IMR-90 (cell line): ENCODE results near the gene STAB1. TPM values are rescaled to one million over a fixed set of nuclear protein-coding genes. Genes with fewer than 3 reads are reported as not detected.

ENCODE experiments used
- ATAC-seq: fragments of 200-7000 bp; cut with Tn5 transposase; 2 replicates; pipeline ENCODE4 v1.9.1; 2020; ENCODE audit warnings: low read depth, mild to moderate bottlenecking, moderate library complexity
- BruUV-seq: library from RNA; stranded (reverse); fragments of 400-500 nt; replicated peaks from 2 replicates; lab custom pipeline; 2021; lab: Mats Ljungman, UMichigan
- CTCF ChIA-PET: fragments of 300-600 bp; formaldehyde crosslinking; extraction: SDS; loops from one replicate; lab custom pipeline; 2021; ENCODE audit warnings: antibody characterized with exemption; lab: Yijun Ruan, JAX
- POLR2A ChIA-PET: fragments of 300-600 bp; sonication (Branson Sonifier 250); formaldehyde crosslinking; loops from one replicate; lab custom pipeline; 2022; ENCODE audit warnings: antibody characterized with exemption; ENCODE audit not compliant: unreplicated experiment; lab: Charles Lee
- DNase-seq: peaks from one replicate; pipeline ENCODE4 v3.0.0; 2013
- H2AFZ ChIP-seq: replicated peaks from 2 replicates; pipeline ENCODE3; 2013; ENCODE audit warnings: low read length, mild to moderate bottlenecking; ENCODE audit not compliant: poor library complexity
- H2AK5ac ChIP-seq: 2 replicates; pipeline ENCODE4 v1.6.1; 2013; ENCODE audit warnings: low read depth, low read length, inconsistent platforms
- H2AK9ac ChIP-seq: replicated peaks from 2 replicates; pipeline ENCODE3; 2013; ENCODE audit warnings: mild to moderate bottlenecking, low read depth, low read length, moderate library complexity; ENCODE audit not compliant: poor library complexity
- H2BK120ac ChIP-seq: 2 replicates; pipeline ENCODE4 v1.6.1; 2013; ENCODE audit warnings: low read depth, low read length, inconsistent platforms
- H2BK15ac ChIP-seq: 3 replicates; pipeline ENCODE4 v1.6.1; 2013; ENCODE audit warnings: low read depth, low read length, inconsistent platforms
- H2BK20ac ChIP-seq: 2 replicates; pipeline ENCODE4 v1.6.1; 2013; ENCODE audit warnings: low read depth, mild to moderate bottlenecking, inconsistent platforms, low read length, moderate library complexity
- H2BK5ac ChIP-seq: 2 replicates; pipeline ENCODE4 v1.6.1; 2013; ENCODE audit warnings: mild to moderate bottlenecking, low read depth, low read length, inconsistent platforms; ENCODE audit not compliant: poor library complexity, severe bottlenecking
- H3K14ac ChIP-seq: replicated peaks from 2 replicates; pipeline ENCODE4 v1.6.1; 2013; ENCODE audit warnings: low read depth, low read length, inconsistent platforms
- H3K18ac ChIP-seq: 2 replicates; pipeline ENCODE4 v1.6.1; 2013; ENCODE audit warnings: low read depth, low read length, control low read depth
- H3K23ac ChIP-seq: 2 replicates; pipeline ENCODE4 v1.6.1; 2013; ENCODE audit warnings: low read depth, low read length, inconsistent platforms
- H3K27ac ChIP-seq: 2 replicates; pipeline ENCODE4 v1.5.1; 2013; ENCODE audit warnings: mild to moderate bottlenecking, control low read depth, low read length; ENCODE audit not compliant: insufficient read depth
- H3K27me3 ChIP-seq: 2 replicates; pipeline ENCODE4 v1.6.1; 2013; ENCODE audit warnings: low read length; ENCODE audit not compliant: control insufficient read depth, insufficient read depth
- H3K36me3 ChIP-seq: 2 replicates; pipeline ENCODE4 v1.6.1; 2013; ENCODE audit warnings: low read length, mixed read lengths; ENCODE audit not compliant: control insufficient read depth, insufficient read depth
- H3K4ac ChIP-seq: 2 replicates; pipeline ENCODE4 v1.6.1; 2013; ENCODE audit warnings: low read depth, low read length, inconsistent platforms
- H3K4me1 ChIP-seq: 2 replicates; pipeline ENCODE4 v1.6.1; 2013; ENCODE audit warnings: low read length, mixed read lengths; ENCODE audit not compliant: control insufficient read depth, insufficient read depth
- H3K4me2 ChIP-seq: 2 replicates; pipeline ENCODE4 v1.6.1; 2013; ENCODE audit warnings: low read depth, mild to moderate bottlenecking, control low read depth, low read length, moderate library complexity
- H3K4me3 ChIP-seq: 2 replicates; pipeline ENCODE4 v1.5.1; 2013; ENCODE audit warnings: low read depth, mild to moderate bottlenecking, control low read depth, low read length, moderate library complexity; ENCODE audit not compliant: insufficient read depth
- H3K56ac ChIP-seq: 2 replicates; pipeline ENCODE4 v1.6.1; 2013; ENCODE audit warnings: low read length, inconsistent platforms; ENCODE audit not compliant: insufficient read depth; ENCODE audit errors: extremely low read depth
- H3K79me1 ChIP-seq, 2 experiments: 2 replicates each; pipeline ENCODE4 v1.6.1; 2013; ENCODE audit warnings: low read length in 2 of 2, inconsistent platforms in 1 of 2, low read depth in 1 of 2
- H3K9ac ChIP-seq: 2 replicates; pipeline ENCODE4 v1.6.1; 2013; ENCODE audit warnings: low read depth, low read length, control low read depth
- H3K9me1 ChIP-seq: 2 replicates; pipeline ENCODE4 v1.6.1; 2013; ENCODE audit warnings: low read length, inconsistent platforms; ENCODE audit not compliant: insufficient read depth
- H3K9me3 ChIP-seq: 2 replicates; pipeline ENCODE4 v1.6.1; 2013; ENCODE audit warnings: low read length; ENCODE audit not compliant: control insufficient read depth, insufficient read depth
- H4K20me1 ChIP-seq: 2 replicates; pipeline ENCODE4 v1.6.1; 2013; ENCODE audit warnings: low read length, inconsistent platforms; ENCODE audit not compliant: insufficient read depth
- H4K5ac ChIP-seq: 2 replicates; pipeline ENCODE4 v1.6.1; 2013; ENCODE audit warnings: mild to moderate bottlenecking, low read depth, low read length, control low read depth
- H4K8ac ChIP-seq, 2 experiments: 2 replicates each; pipeline ENCODE4 v1.6.1; 2013; ENCODE audit warnings: low read depth in 2 of 2, low read length in 2 of 2, control low read depth in 1 of 2, inconsistent platforms in 1 of 2
- H4K91ac ChIP-seq: 2 replicates; pipeline ENCODE4 v1.6.1; 2013; ENCODE audit warnings: low read depth, low read length, inconsistent platforms; ENCODE audit not compliant: insufficient read depth
- CEBPB ChIP-seq: IDR thresholded peaks from 2 replicates; pipeline ENCODE4 v1.6.1; 2012; ENCODE audit warnings: low read depth, low read length, improper control_type of control experiment
- CHD1 ChIP-seq: IDR thresholded peaks from 2 replicates; pipeline ENCODE4 v1.6.1; 2012; ENCODE audit warnings: low read depth, low read length, improper control_type of control experiment
- MAFK ChIP-seq: IDR thresholded peaks from 2 replicates; pipeline ENCODE4 v1.6.1; 2012; ENCODE audit warnings: low read depth, low read length, improper control_type of control experiment
- WGBS, 2 experiments: methylation state at CpG; one replicate each; pipeline versions ENCODE4 v1.1.5 to v1.1.7; 2013; ENCODE audit warnings: missing lambda C conversion rate in 2 of 2; ENCODE audit not compliant: insufficient read length in 1 of 2; ENCODE audit errors: extremely low coverage in 2 of 2; 5-methylcytosine and 5-hydroxymethylcytosine counted together
- dilution Hi-C: fragments of 300-500 bp; cut with HindIII; formaldehyde crosslinking; loops from one replicate; pipeline ENCODE4 v1.14.3; 2018; ENCODE audit warnings: low sequenced_read_pairs; ENCODE audit not compliant: unreplicated experiment
- in situ Hi-C: fragments of 300-500 bp; cut with MboI; formaldehyde crosslinking; loops from 3 replicates; pipeline ENCODE4 v1.14.3; 2019; ENCODE audit warnings: low sequenced_read_pairs, inconsistent platforms, mixed read lengths
- intact Hi-C: fragments of 100-400 bp; cut with micrococcal nuclease; formaldehyde crosslinking; loops from 2 replicates; pipeline ENCODE4 v1.10.0; 2022
- polyA plus RNA-seq, 3 experiments: library from polyadenylated mRNA; depleted of rRNA; stranded (reverse); fragments of >200 nt; gene quantifications; 2 replicates each; pipeline ENCODE4 v1.2.3, GENCODE V29; 2012; ENCODE audit warnings: low replicate concordance in 1 of 3
- total RNA-seq: library from RNA; depleted of rRNA; stranded (reverse); fragments of >200 nt; gene quantifications from 2 replicates; pipeline ENCODE4 v1.2.3, GENCODE V29; 2012

STAB1 gene
- total and polyA plus RNA-seq, 2 of the 4 experiments (the other 2 are of a cell fraction): not detected

DNA sequence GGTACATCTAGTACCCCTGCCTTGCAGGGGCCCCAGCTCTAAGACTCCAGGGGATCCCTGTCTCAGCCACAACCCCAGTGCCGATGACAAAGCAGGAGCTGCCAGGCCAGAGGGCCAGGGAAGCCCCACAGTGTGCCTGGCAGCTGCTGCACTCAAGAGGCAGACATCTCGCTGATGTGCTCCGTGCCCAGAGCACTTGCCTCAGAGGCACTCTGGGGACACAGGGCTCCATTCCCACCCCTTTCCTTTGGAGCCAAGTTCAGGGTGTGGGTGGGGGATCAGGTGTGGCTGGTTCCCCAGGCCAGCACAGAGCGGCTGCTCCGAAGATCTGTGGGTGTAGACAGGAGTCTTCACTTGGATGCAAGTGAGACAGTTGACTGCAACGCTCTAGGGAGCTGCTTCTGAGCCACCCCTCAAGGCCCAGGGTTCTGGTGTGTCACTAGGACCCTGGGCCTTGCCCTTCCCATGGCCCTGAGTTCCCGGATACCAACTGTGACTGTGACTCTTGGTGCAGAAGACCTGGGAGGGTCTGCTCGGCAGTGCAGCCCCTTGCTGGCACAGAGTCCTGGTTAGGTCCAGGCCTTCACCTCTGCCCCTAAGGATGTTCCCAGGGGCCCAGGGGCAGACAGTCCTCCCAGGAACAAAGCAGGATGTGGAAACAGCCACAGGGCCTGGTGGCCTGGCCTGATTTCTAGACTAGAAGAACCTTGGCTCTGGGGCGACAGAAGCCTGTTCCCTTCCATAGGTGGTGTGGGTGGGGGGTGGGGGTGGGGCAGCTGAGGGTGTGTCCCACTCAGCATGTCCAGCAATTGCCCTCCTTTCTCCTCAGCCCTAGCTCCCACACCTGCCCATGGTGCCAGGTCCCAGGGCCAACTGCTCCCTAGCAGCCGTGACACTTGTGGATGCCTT is 36.0 kb downstream of the STAB1 start (continued):
- TF ChIP-seq CEBPB: no peak
- TF ChIP-seq MAFK: no peak

DNA sequence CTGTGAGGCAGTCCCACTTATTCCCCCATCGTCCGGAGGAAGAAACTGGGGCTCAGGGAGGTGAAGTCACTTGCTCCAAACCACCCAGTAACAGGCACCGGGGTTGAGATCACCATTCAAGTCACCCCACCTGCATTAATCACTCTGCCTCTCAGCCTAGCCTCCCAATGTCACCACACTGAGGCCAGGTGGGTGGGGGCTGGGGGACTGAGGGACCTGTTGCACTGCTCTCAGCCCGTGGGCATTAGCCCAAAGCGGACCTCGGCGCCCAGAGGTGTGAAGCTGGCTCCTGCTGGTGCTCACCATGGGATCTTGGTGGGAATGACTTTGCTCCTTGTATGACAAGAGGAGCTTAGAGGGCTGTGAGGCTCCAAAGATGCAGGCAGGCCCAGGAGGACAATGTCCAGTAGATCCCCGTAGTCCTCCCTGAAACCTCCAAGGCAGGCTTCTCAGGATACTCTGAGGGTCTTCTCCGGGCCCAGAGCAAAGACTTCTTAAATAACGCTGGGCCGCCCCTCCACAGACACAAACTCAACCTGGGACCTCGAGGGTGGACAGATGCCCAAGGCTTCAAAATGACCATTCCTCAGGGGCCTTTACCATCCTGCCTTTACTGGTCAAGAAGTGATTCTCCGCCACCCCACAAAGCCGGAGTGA is 36.9 kb downstream of the STAB1 start:
- peak overlapping the region in 1 of 2 experiments; percentile 23; a peak in 1 of 4 replicates for H4K8ac ChIP-seq
- dilution Hi-C loops (no loop called here), in situ Hi-C loops (no loop called here), intact Hi-C loops (no loop called here)
- peak overlapping the region; percentile 72 for H3K27ac ChIP-seq
- no TSS peak for BruUV-seq
- peak overlapping the region; percentile 11; the same call in 1 of the 2 replicates for H4K5ac ChIP-seq
- 73% methylated on average over 6 of the region's 14 CpGs; no CpG with 5 or more reads in 1 of the 2 experiments for WGBS, 2 experiments
- peak overlapping the region; percentile 53 for H2BK5ac ChIP-seq
- H3K4me3 ChIP-seq: peak overlapping the region; percentile 72
- no peaks in the 10 kb centered on the region for H3K9me3 ChIP-seq
- no peak overlapping the region for H2BK20ac ChIP-seq
- TF ChIP-seq MAFK: no peak
- no peak for TF ChIP-seq CHD1
- peak overlapping the region; percentile 90 for H3K14ac ChIP-seq
- POLR2A ChIA-PET: no interaction called here
- peak overlapping the region; percentile 84 for H2AFZ ChIP-seq
- peak overlapping the region; percentile 70; the same call in 1 of the 2 replicates for H2AK5ac ChIP-seq
- peaks cover 49% of the 10 kb centered on the region for H4K20me1 ChIP-seq
- no peak overlapping the region for H3K18ac ChIP-seq
- H3K79me1 ChIP-seq: peaks cover 20 to 85% of the 10 kb centered on the region in 2 experiments
- H3K23ac ChIP-seq: peak overlapping the region; percentile 46; the same call in 1 of the 2 replicates
- no peaks in the 10 kb centered on the region for H3K27me3 ChIP-seq
- peak overlapping the region; percentile 75 for H3K9ac ChIP-seq
- peaks cover 29% of the 10 kb centered on the region for H3K4me1 ChIP-seq
- peak overlapping the region; percentile 69 for H3K4ac ChIP-seq
- H2AK9ac ChIP-seq: peak overlapping the region; percentile 68
- H3K4me2 ChIP-seq: peak overlapping the region; percentile 95
- peak overlapping the region; percentile 50; the same call in 1 of the 2 replicates for H4K91ac ChIP-seq
- H2BK120ac ChIP-seq: no peak overlapping the region
- no peak overlapping the region for H2BK15ac ChIP-seq
- 0 out of 2 replicates have a peak overlapping the region, but pooled peaks have one; percentile 4 for H3K56ac ChIP-seq
- CTCF ChIA-PET: no interaction called here
- ATAC-seq (no peak), DNase-seq (no peak)
- peaks cover 20% of the 10 kb centered on the region for H3K9me1 ChIP-seq
- peaks cover 22% of the 10 kb centered on the region for H3K36me3 ChIP-seq
